Measurements from ENCODE around the gene PCP4L1.

DNA sequence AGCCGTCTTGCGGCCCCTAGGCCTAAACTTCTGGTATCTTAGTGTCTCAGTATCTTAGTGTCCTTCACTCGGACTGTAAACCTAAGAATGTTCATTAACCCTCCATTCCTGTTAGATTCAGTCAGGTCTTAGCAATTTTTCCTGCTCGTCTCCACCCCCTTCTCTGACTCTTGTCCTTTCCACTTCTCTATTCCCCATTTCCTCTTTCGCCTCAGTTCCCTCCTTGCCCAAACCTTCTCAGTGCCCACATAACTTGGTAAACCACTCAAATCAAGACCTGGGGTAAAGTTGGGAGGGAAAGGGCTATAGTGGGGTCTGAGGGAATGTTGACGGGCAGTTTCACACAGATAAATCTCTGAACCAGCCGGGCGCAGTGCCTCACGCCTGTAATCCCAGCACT lies 44.2 kb upstream of the PCP4L1 start:
- TF ChIP-seq, protein P1, sequence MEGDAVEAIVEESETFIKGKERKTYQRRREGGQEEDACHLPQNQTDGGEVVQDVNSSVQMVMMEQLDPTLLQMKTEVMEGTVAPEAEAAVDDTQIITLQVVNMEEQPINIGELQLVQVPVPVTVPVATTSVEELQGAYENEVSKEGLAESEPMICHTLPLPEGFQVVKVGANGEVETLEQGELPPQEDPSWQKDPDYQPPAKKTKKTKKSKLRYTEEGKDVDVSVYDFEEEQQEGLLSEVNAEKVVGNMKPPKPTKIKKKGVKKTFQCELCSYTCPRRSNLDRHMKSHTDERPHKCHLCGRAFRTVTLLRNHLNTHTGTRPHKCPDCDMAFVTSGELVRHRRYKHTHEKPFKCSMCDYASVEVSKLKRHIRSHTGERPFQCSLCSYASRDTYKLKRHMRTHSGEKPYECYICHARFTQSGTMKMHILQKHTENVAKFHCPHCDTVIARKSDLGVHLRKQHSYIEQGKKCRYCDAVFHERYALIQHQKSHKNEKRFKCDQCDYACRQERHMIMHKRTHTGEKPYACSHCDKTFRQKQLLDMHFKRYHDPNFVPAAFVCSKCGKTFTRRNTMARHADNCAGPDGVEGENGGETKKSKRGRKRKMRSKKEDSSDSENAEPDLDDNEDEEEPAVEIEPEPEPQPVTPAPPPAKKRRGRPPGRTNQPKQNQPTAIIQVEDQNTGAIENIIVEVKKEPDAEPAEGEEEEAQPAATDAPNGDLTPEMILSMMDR (IDR thresholded peaks at IDR 0.05): no peak
- TF ChIP-seq EZH2phosphoT487 (IDR thresholded peaks at IDR 0.05): no peak

Data from neural progenitor cell (in vitro differentiated cells).